ENCODE results near the gene ANTXR2.

DNA sequence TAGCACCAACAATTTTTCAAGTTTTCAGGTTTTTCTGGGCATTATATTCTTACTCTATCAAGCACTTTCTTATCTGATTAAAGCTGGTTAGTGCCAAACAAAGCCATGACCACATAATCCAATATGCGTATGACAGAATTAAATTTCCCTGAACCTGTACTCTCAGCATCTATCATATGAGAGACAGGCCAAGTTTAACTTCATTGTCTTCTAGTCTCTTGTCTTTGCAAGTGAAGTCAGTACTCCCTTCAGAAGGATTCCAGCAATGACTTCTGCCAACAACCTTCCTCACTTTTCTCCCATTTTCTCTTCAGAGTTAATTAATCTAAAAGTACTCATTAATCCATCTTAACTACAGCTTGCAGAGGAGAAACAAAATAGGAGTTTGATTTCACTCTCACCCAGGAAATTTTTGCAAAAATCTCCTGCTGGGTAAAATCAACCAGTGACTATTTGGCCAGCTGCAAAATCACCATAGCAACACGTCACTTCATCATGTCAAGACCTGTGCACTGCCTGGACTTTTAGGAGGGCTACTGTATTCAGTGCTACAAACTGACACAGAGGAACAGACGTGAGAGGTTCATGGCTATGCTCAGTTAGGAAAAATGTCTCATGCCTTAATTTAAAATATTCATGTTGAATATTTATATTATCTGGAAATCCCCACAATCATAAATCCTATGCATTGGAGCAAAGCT is 208.4 kb downstream of the ANTXR2 start:
- no peak for TF ChIP-seq RBM22 (IDR thresholded peaks at IDR 0.05; ENCODE audit: low read depth, low read length, poor library complexity, severe bottlenecking)
- no peak for TF ChIP-seq POLR2AphosphoS5 (IDR thresholded peaks at IDR 0.05; ENCODE audit: control insufficient read depth, insufficient read depth, low read depth, low read length)
- TF ChIP-seq BRCA1 (IDR thresholded peaks at IDR 0.05) = no peak
- TF ChIP-seq BRCA1 (CRISPR knock-in tag; IDR thresholded peaks at IDR 0.05) = no peak
- TF ChIP-seq, protein P1, sequence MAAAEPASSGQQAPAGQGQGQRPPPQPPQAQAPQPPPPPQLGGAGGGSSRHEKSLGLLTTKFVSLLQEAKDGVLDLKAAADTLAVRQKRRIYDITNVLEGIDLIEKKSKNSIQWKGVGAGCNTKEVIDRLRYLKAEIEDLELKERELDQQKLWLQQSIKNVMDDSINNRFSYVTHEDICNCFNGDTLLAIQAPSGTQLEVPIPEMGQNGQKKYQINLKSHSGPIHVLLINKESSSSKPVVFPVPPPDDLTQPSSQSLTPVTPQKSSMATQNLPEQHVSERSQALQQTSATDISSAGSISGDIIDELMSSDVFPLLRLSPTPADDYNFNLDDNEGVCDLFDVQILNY (CRISPR knock-in tag; IDR thresholded peaks at IDR 0.05) = no peak
- TF ChIP-seq MBD2 (IDR thresholded peaks at IDR 0.05; ENCODE audit: borderline replicate concordance, low read depth) = no peak
- TF ChIP-seq, protein P2, sequence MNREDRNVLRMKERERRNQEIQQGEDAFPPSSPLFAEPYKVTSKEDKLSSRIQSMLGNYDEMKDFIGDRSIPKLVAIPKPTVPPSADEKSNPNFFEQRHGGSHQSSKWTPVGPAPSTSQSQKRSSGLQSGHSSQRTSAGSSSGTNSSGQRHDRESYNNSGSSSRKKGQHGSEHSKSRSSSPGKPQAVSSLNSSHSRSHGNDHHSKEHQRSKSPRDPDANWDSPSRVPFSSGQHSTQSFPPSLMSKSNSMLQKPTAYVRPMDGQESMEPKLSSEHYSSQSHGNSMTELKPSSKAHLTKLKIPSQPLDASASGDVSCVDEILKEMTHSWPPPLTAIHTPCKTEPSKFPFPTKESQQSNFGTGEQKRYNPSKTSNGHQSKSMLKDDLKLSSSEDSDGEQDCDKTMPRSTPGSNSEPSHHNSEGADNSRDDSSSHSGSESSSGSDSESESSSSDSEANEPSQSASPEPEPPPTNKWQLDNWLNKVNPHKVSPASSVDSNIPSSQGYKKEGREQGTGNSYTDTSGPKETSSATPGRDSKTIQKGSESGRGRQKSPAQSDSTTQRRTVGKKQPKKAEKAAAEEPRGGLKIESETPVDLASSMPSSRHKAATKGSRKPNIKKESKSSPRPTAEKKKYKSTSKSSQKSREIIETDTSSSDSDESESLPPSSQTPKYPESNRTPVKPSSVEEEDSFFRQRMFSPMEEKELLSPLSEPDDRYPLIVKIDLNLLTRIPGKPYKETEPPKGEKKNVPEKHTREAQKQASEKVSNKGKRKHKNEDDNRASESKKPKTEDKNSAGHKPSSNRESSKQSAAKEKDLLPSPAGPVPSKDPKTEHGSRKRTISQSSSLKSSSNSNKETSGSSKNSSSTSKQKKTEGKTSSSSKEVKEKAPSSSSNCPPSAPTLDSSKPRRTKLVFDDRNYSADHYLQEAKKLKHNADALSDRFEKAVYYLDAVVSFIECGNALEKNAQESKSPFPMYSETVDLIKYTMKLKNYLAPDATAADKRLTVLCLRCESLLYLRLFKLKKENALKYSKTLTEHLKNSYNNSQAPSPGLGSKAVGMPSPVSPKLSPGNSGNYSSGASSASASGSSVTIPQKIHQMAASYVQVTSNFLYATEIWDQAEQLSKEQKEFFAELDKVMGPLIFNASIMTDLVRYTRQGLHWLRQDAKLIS (CRISPR knock-in tag; IDR thresholded peaks at IDR 0.05) = no peak
- TF ChIP-seq POLR2A (conservative IDR thresholded peaks at IDR 0.05) = no peak
- no peak for TF ChIP-seq TBP (optimal IDR thresholded peaks at IDR 0.05; ENCODE audit: low read depth, low read length)
- TF ChIP-seq, protein P3, sequence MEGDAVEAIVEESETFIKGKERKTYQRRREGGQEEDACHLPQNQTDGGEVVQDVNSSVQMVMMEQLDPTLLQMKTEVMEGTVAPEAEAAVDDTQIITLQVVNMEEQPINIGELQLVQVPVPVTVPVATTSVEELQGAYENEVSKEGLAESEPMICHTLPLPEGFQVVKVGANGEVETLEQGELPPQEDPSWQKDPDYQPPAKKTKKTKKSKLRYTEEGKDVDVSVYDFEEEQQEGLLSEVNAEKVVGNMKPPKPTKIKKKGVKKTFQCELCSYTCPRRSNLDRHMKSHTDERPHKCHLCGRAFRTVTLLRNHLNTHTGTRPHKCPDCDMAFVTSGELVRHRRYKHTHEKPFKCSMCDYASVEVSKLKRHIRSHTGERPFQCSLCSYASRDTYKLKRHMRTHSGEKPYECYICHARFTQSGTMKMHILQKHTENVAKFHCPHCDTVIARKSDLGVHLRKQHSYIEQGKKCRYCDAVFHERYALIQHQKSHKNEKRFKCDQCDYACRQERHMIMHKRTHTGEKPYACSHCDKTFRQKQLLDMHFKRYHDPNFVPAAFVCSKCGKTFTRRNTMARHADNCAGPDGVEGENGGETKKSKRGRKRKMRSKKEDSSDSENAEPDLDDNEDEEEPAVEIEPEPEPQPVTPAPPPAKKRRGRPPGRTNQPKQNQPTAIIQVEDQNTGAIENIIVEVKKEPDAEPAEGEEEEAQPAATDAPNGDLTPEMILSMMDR (IDR thresholded peaks at IDR 0.05 in 2 of 3, conservative IDR thresholded peaks at IDR 0.05 in 1 of 3; ENCODE audit: insufficient read depth in 2 of 3, low read depth in 1 of 3, low read length in 3 of 3) = no peak
- no peak for TF ChIP-seq MXI1 (IDR thresholded peaks at IDR 0.05; ENCODE audit: low read depth, low read length)
- no peak for TF ChIP-seq FOXP1 (CRISPR knock-in tag; IDR thresholded peaks at IDR 0.05)
- no peak for TF ChIP-seq ARHGAP35 (IDR thresholded peaks at IDR 0.05; ENCODE audit: partially characterized antibody)

Measured in K562 (cell line).